Uterus (tissue), 4 donors: ENCODE results near the gene SCFD2. TPM values are rescaled to one million over a fixed set of nuclear protein-coding genes. Genes with fewer than 3 reads are reported as not detected.

Experiments used
- DNase-seq, 2 donors: peaks; one replicate each; pipeline ENCODE4 v3.0.0-alpha.2; 2019 to 2020
- H3K27ac ChIP-seq, 2 donors: fragments of 200-600 bp; sonication (generic); 1 replicate in 1 of 2; 2 replicates in 1 of 2; pipeline ENCODE4 v1.5.1; 2016 to 2018
- H3K27me3 ChIP-seq, 2 donors: fragments of 200-600 bp; sonication (generic); one replicate each; pipeline ENCODE4 v1.5.1; 2018 to 2019; ENCODE audit warnings: control low read depth in 1 of 2
- H3K36me3 ChIP-seq, 2 donors: fragments of 200-600 bp; sonication (generic); one replicate each; pipeline ENCODE4 v1.5.1; 2019; ENCODE audit warnings: control low read depth in 1 of 2
- H3K4me1 ChIP-seq, 2 donors: fragments of 200-600 bp; sonication (generic); one replicate each; pipeline ENCODE4 v1.5.1; 2018 to 2019; ENCODE audit warnings: control low read depth in 1 of 2
- H3K4me3 ChIP-seq, 2 donors: fragments of 200-600 bp; sonication (generic); 1 replicate in 1 of 2; 2 replicates in 1 of 2; pipeline ENCODE4 v1.5.1; 2018 to 2019; ENCODE audit warnings: mild to moderate bottlenecking in 1 of 2
- H3K9me3 ChIP-seq, 2 donors: fragments of 200-600 bp; sonication (generic); one replicate each; pipeline ENCODE4 v1.5.1; 2019; ENCODE audit warnings: control low read depth in 1 of 2
- POLR2A ChIP-seq, 2 donors: fragments of 450-650 bp; IDR thresholded peaks; one replicate each; pipeline ENCODE4 v1.6.1; 2016; ENCODE audit warnings: antibody characterized with exemption in 2 of 2, mild to moderate bottlenecking in 1 of 2, moderate library complexity in 1 of 2
- intact Hi-C: fragments of 100-400 bp; cut with DNase I; formaldehyde crosslinking; loops from one replicate; pipeline ENCODE4 v1.15.1; 2023; ENCODE audit warnings: low total_unique reads
- total RNA-seq, 4 donors: library from RNA; depleted of rRNA in 3 of 4; stranded (reverse); fragments of >200 nt in 3 of 4; gene quantifications; one replicate each; pipeline versions ENCODE4 v1.1.0 to v1.2.4, GENCODE V29; 2014 to 2023
- TF ChIP-seq, protein P1 (sequence below), 4 experiments: fragments of 200-600 bp in 2 of 4; fragments of 450-650 bp in 2 of 4; sonication (generic) in 2 of 4; IDR thresholded peaks; one replicate each; pipeline ENCODE4 v1.5.1; 2016 to 2019; ENCODE audit warnings: antibody characterized with exemption in 4 of 4, mild to moderate bottlenecking in 2 of 4, moderate library complexity in 1 of 4
- donor health status: DM: yes; HTN: yes; CAD: no.

The SCFD2 gene
- total RNA-seq, 4 donors from 2014 or later, result 19.6 to 36.2 (median 24.5) TPM

DNA sequence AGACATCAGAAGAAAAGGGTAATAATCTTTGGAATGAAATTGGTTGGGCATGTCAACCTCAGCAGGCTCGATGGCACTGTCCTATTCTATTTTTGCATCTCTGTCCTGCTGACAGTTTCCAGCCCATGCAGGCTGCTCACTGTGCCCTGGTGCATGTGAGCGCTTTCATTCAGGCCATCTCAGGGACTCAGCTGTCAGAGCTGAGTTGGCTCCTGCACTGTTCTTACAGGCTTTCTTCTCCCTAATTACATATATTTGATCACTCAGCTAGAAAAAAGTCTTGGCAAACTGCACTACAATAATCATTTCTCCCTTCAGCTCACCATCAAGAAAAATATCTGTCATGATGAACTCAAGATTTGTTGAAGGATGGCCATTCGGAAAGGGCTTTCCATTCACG lies 419.0 kb downstream of the SCFD2 start:
- no peak for TF ChIP-seq POLR2A (IDR thresholded peaks at IDR 0.05)
- TF ChIP-seq, protein P1, sequence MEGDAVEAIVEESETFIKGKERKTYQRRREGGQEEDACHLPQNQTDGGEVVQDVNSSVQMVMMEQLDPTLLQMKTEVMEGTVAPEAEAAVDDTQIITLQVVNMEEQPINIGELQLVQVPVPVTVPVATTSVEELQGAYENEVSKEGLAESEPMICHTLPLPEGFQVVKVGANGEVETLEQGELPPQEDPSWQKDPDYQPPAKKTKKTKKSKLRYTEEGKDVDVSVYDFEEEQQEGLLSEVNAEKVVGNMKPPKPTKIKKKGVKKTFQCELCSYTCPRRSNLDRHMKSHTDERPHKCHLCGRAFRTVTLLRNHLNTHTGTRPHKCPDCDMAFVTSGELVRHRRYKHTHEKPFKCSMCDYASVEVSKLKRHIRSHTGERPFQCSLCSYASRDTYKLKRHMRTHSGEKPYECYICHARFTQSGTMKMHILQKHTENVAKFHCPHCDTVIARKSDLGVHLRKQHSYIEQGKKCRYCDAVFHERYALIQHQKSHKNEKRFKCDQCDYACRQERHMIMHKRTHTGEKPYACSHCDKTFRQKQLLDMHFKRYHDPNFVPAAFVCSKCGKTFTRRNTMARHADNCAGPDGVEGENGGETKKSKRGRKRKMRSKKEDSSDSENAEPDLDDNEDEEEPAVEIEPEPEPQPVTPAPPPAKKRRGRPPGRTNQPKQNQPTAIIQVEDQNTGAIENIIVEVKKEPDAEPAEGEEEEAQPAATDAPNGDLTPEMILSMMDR (IDR thresholded peaks at IDR 0.05), result no peak
- intact Hi-C loops, result no loop called here
- no peaks in the 10 kb centered on the region for H3K4me1 ChIP-seq

DNA sequence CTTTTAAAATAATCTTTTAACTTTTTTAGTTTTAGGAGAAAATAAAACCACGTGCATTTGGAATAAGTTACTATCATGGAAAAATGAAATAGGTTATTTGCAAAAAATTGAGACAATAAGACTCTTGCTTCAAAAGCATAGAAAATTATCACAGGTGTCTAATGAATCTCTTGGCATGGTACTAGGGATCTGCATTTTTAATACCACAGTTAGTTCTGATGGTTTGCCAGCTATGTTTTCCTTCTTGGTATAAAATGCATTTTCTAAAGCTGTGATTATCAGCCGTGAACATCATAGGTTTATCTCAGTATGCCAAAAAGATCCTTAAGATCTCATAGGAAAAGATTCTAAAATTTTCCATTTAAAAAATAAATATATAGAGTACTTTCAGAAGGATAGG lies 419.9 kb downstream of the SCFD2 start:
- DNase-seq, result no peak
- H3K4me3 ChIP-seq, result no peak overlapping the region
- no peaks in the 10 kb centered on the region for H3K4me1 ChIP-seq
- intact Hi-C loops, result no loop called here
- H3K27me3 ChIP-seq, result no peaks in the 10 kb centered on the region
- no peak overlapping the region for H3K27ac ChIP-seq
- no peaks in the 10 kb centered on the region for H3K36me3 ChIP-seq
- H3K9me3 ChIP-seq, result no peaks in the 10 kb centered on the region
- TF ChIP-seq, protein P1 (IDR thresholded peaks at IDR 0.05), result no peak
- no peak for TF ChIP-seq POLR2A (IDR thresholded peaks at IDR 0.05)

More for the DNA sequence above, 419.0 kb downstream of the SCFD2 start:
- Histone ChIP-seq H3K9me3 (no peaks in the 10 kb centered on the region), H3K27me3 (no peaks in the 10 kb centered on the region), H3K36me3 (no peaks in the 10 kb centered on the region), H3K4me3 (no peak overlapping the region), H3K27ac (no peak overlapping the region)
- no peak for DNase-seq

DNA sequence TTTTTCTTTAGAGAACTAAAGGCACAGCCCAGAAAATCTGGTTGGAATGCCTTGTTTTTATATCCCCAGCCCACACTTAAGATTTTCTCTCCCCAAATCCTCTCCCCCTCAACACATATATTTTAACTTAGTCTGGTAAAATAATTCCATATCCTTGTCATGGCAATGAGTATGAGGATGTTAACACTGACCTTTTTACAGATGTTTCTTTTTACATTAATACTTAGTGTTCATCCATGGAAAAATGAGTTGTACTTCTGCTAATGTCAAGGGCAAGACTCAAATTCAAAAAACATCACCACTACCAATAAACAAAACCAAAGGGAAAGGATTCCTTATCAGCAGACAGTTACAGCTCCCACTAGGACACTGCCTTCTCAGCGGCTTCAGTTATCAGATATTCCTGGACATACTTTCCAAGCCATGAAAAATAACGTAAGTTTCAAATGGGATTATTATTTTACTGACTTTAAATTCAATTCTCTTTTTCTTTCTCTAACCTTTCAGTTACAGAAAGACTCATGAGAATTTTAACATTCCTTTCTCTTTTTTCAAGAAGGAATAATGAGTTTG lies 420.4 kb downstream of the SCFD2 start:
- Histone ChIP-seq H3K4me1 (no peaks in the 10 kb centered on the region), H3K4me3 (no peak overlapping the region), H3K27me3 (no peaks in the 10 kb centered on the region), H3K27ac (no peak overlapping the region), H3K36me3 (no peaks in the 10 kb centered on the region), H3K9me3 (no peaks in the 10 kb centered on the region)
- no peak for DNase-seq
- TF ChIP-seq, protein P1 (IDR thresholded peaks at IDR 0.05), result no peak
- TF ChIP-seq POLR2A (IDR thresholded peaks at IDR 0.05), result no peak
- intact Hi-C loops, result no loop called here

DNA sequence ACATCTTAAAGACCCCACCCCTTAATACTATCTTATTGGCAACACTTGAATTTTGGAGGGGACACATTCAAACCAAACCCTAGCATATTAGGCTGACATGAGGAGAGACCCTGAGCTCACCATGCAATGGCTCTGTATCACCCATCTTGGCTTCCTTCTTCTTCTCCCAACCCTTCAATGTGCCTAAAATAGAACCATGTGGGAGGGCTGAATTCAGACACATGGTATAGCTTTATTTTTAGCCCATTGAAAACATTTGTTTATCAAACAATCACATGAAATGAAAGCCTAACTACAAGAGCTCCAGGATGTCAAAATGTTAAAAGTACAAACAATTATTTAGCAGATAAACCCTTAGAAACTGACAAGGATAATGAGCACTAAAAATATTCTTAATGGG lies 422.2 kb downstream of the SCFD2 start:
- no peak for DNase-seq
- Histone ChIP-seq H3K4me1 (no peaks in the 10 kb centered on the region), H3K9me3 (no peaks in the 10 kb centered on the region), H3K27ac (no peak overlapping the region), H3K4me3 (no peak overlapping the region), H3K36me3 (no peaks in the 10 kb centered on the region), H3K27me3 (no peaks in the 10 kb centered on the region)
- TF ChIP-seq, protein P1 (IDR thresholded peaks at IDR 0.05), result no peak
- intact Hi-C loops, result no loop called here

DNA sequence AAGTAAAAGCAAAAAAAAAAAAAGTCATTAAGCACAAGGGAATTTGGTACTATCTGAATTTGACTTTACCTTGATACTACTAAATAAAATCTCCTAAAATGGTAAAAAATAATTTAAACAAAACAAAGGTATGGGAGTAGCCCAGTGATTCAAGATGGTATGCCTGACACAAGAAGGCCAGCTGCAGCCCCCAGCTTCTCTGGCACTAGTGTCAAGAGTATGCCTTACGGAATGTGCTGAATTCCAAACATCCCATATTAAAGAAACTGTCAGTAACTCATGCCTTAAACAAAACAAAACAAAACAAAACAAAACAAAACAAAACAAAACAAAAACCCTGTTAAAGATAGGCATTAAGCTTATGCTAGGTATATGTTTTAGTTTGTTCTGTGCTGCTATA lies 422.9 kb downstream of the SCFD2 start:
- DNase-seq, result no peak
- Histone ChIP-seq H3K27me3 (no peaks in the 10 kb centered on the region), H3K4me3 (no peak overlapping the region), H3K4me1 (no peaks in the 10 kb centered on the region), H3K27ac (no peak overlapping the region), H3K36me3 (no peaks in the 10 kb centered on the region), H3K9me3 (no peaks in the 10 kb centered on the region)
- no peak for TF ChIP-seq POLR2A (IDR thresholded peaks at IDR 0.05)
- TF ChIP-seq, protein P1 (IDR thresholded peaks at IDR 0.05), result no peak
- intact Hi-C loops, result no loop called here
